OCI-LY1 (cell line): Measurements from ENCODE around the gene B4GALNT1.
"Not testable (repeated sequence)": the region's sequence is repeated elsewhere in the genome, so short reads cannot be mapped to it uniquely, and the experiment has no call there.

Source experiments
- H2AFZ ChIP-seq: fragments of 200-600 bp; sonication (generic), shearing (Covaris generic); 2 replicates; pipeline ENCODE4 v1.6.0; 2014; ENCODE audit warnings: antibody characterized with exemption, mild to moderate bottlenecking, low read length
- H3F3A ChIP-seq: fragments of 200-600 bp; sonication (generic), shearing (Covaris generic); 2 replicates; pipeline ENCODE4 v1.6.0; 2014; ENCODE audit warnings: mild to moderate bottlenecking, antibody characterized with exemption, low read length, moderate library complexity; ENCODE audit not compliant: insufficient read depth
- H3K27ac ChIP-seq: fragments of 200-600 bp; sonication (generic); 2 replicates; pipeline ENCODE4 v1.5.1; 2014; ENCODE audit warnings: low read length, mixed run types, mild to moderate bottlenecking, low read depth; ENCODE audit not compliant: poor library complexity, severe bottlenecking
- H3K27me3 ChIP-seq: fragments of 200-600 bp; sonication (generic); 2 replicates; pipeline ENCODE4 v1.6.0; 2014; ENCODE audit warnings: antibody characterized with exemption, mild to moderate bottlenecking, low read length, moderate library complexity; ENCODE audit not compliant: insufficient read depth
- H3K36me3 ChIP-seq: fragments of 200-600 bp; sonication (generic); 2 replicates; pipeline ENCODE4 v1.6.1; 2014; ENCODE audit warnings: mild to moderate bottlenecking, antibody characterized with exemption, low read length, moderate library complexity, mixed read lengths; ENCODE audit not compliant: insufficient read depth
- H3K4me1 ChIP-seq: fragments of 200-600 bp; sonication (generic); 2 replicates; pipeline ENCODE4 v1.5.1; 2014; ENCODE audit warnings: mild to moderate bottlenecking, low read length, moderate library complexity; ENCODE audit not compliant: insufficient read depth, severe bottlenecking
- H3K4me2 ChIP-seq: fragments of 200-600 bp; sonication (generic), shearing (Covaris generic); 2 replicates; pipeline ENCODE4 v1.6.1; 2014; ENCODE audit warnings: low read length
- H3K4me3 ChIP-seq: fragments of 200-600 bp; sonication (generic); 2 replicates; pipeline ENCODE4 v1.5.1; 2014; ENCODE audit warnings: low read length, low read depth, mild to moderate bottlenecking, mixed read lengths; ENCODE audit not compliant: poor library complexity, severe bottlenecking
- H3K79me2 ChIP-seq: fragments of 200-600 bp; shearing (Covaris generic); 2 replicates; pipeline ENCODE4 v1.6.1; 2016; ENCODE audit warnings: mixed run types, low read length, mixed read lengths; ENCODE audit not compliant: insufficient read depth
- H3K9ac ChIP-seq: fragments of 200-600 bp; sonication (generic), shearing (Covaris generic); 2 replicates; pipeline ENCODE4 v1.6.1; 2014; ENCODE audit warnings: mild to moderate bottlenecking, low read length, mixed read lengths
- H3K9me2 ChIP-seq: fragments of 200-600 bp; sonication (generic), shearing (Covaris generic); 2 replicates; pipeline ENCODE4 v1.6.1; 2014; ENCODE audit warnings: low read depth, mild to moderate bottlenecking, low read length, mixed read lengths
- H3K9me3 ChIP-seq: fragments of 200-600 bp; shearing (Covaris generic); 2 replicates; pipeline ENCODE4 v1.6.1; 2014; ENCODE audit warnings: low read length, mixed read lengths
- H4K20me1 ChIP-seq: fragments of 200-600 bp; sonication (generic), shearing (Covaris generic); 2 replicates; pipeline ENCODE4 v1.6.0; 2016; ENCODE audit warnings: mild to moderate bottlenecking, low read length; ENCODE audit not compliant: insufficient read depth
- CTCF ChIP-seq: fragments of 200-600 bp; sonication (generic), shearing (Covaris generic); IDR thresholded peaks from 2 replicates; pipeline ENCODE4 v1.5.1; 2017; ENCODE audit warnings: mild to moderate bottlenecking, antibody characterized with exemption, low read length, moderate library complexity, mixed read lengths
- EZH2 ChIP-seq: fragments of 200-600 bp; sonication (generic), shearing (Covaris generic); IDR thresholded peaks from 2 replicates; pipeline ENCODE4 v1.8.0; 2017; ENCODE audit warnings: borderline replicate concordance, mixed run types, mild to moderate bottlenecking, antibody characterized with exemption, low read length, moderate library complexity, mixed read lengths

The B4GALNT1 gene

GRCh38 chr12:57591782-57592325 lies 41.1 kb downstream of the B4GALNT1 start:
- Histone ChIP-seq H3K79me2 (0 out of 2 replicates have a peak, but pooled peaks cover 6% of the 10 kb centered on the region), H3K9me2 (no peaks in the 10 kb centered on the region), H3K4me2 (peak overlapping the region; percentile 98), H3K9ac (peak overlapping the region; percentile 87), H3K36me3 (peaks cover 4% of the 10 kb centered on the region; the same call in 1 of the 2 replicates), H4K20me1 (no peaks in the 10 kb centered on the region), H3K27ac (no peak overlapping the region), H3K27me3 (no peaks in the 10 kb centered on the region), H2AFZ (peak overlapping the region; percentile 19; the same call in 1 of the 2 replicates), H3K9me3 (no peaks in the 10 kb centered on the region), H3K4me3 (peak overlapping the region; percentile 95), H3F3A (no peaks in the 10 kb centered on the region), H3K4me1 (peaks cover 22% of the 10 kb centered on the region)
- TF ChIP-seq EZH2 (no peak), CTCF (no peak)

DNA sequence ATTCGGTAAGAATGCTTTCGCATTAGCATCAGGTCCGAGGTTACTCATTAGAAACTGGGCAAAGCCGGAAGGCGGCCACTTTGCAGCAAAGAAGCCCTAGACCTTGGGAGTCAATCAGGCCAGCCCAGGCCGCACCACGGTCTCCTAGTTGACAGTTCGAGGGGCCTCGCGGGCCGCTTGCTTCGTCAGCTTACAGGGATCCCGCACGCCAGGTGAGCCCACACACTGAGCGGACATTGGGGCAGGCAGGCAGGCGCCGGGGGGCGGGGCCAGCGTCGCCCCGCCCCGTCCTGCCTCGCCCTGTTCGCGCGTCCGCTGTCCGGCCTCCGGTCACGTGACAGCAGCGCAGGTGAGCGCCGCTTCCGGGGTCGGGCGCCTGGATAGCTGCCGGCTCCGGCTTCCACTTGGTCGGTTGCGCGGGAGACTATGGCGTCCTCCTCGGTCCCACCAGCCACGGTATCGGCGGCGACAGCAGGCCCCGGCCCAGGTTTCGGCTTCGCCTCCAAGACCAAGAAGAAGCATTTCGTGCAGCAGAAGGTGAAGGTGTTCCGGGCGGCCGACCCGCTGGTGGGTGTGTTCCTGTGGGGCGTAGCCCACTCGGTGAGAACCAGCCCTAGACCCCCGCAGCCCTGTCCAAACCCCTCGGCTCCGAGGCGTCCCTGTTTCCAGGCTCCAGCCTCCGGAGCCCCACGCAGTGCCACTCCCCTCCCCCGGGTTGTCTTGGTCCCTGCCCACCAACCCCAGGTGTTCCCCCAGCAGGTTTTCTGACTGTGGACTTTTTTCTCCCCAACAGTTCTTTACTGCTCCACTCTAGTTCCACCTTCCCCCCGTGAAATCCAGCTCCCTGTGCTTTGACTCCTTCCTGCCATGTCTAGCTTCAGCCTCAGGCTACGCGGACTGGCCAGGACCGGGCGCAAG lies 41.9 kb downstream of the B4GALNT1 start, which contains the start of gene PIP4K2C:
Gene PIP4K2C, plus strand, starts transcription at position 329 of the 918 bp plus-strand sequence. Its CDS starts 98 bp downstream, at position 427.
- Histone ChIP-seq H3K4me3 (peak within 1 kb of the TSS; percentile 95), H3K9me3 (no peaks in the 10 kb centered on the region), H2AFZ (peak within 1 kb of the TSS; percentile 61), H3K4me2 (peak within 1 kb of the TSS; percentile 98), H3K9me2 (no peaks in the 10 kb centered on the region), H3K27me3 (no peaks in the 10 kb centered on the region), H3K4me1 (peaks cover 22% of the 10 kb centered on the region), H3K9ac (peak within 1 kb of the TSS; percentile 87), H3K27ac (no peak within 1 kb of the TSS), H4K20me1 (no peaks in the 10 kb centered on the region), H3K79me2 (0 out of 2 replicates have a peak, but pooled peaks cover 6% of the 10 kb centered on the region), H3F3A (no peaks in the 10 kb centered on the region), H3K36me3 (peaks cover 4% of the 10 kb centered on the region; the same call in 1 of the 2 replicates)
- TF ChIP-seq EZH2 (no peak), CTCF (no peak)

- H3K79me2 ChIP-seq = 0 out of 2 replicates have a peak, but pooled peaks cover 6% of the 10 kb centered on the region
- no peaks in the 10 kb centered on the region for H3K9me2 ChIP-seq
- no peaks in the 10 kb centered on the region for H4K20me1 ChIP-seq
- H3K27me3 ChIP-seq = no peaks in the 10 kb centered on the region
- H3K4me1 ChIP-seq = peaks cover 22% of the 10 kb centered on the region
- peak overlapping the region; percentile 98 for H3K4me2 ChIP-seq
- no peaks in the 10 kb centered on the region for H3F3A ChIP-seq
- peak overlapping the region; percentile 87 for H3K9ac ChIP-seq
- no peak overlapping the region for H3K27ac ChIP-seq
- peak overlapping the region; percentile 61 for H2AFZ ChIP-seq
- TF ChIP-seq CTCF (no peak), EZH2 (no peak)
- H3K9me3 ChIP-seq = no peaks in the 10 kb centered on the region
- peak overlapping the region; percentile 95 for H3K4me3 ChIP-seq
- peaks cover 4% of the 10 kb centered on the region; the same call in 1 of the 2 replicates for H3K36me3 ChIP-seq
Measured at GRCh38 chr12:57590479-57590863, 42.5 kb downstream of the B4GALNT1 start.

DNA sequence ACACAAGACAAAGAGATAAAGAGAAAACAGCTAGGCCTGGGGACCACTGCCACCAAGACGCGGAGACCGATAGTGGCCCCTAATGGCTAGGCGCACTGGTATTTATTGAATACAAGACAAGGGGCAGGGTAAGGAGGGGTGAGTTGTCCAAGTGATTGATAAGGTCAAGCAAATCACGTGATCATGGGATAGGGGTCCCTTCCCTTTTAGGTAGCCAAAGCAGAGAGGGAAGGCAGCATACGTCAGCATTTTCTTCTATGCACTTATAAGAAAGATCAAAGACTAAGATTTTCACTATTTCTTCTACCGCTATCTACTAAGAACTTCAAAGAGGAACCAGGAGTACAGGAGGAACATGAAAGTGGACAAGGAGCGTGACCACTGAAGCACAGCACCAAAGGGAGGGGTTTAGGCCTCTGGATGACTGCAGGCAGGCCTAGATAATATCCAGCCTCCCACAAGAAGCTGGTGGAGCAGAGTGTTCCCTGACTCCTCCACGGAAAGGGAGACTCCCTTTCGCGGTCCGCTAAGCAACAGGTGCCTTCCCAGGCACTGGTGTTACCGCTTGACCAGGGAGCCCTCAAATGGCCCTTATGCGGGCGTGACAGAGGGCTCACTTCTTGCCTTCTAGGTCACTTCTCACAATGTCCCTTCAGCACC lies 43.9 kb downstream of the B4GALNT1 start:
- not testable (repeated sequence) for H3K27ac ChIP-seq, H3K4me3 ChIP-seq, H2AFZ ChIP-seq, H3K9me2 ChIP-seq, H3F3A ChIP-seq, H3K4me2 ChIP-seq, H3K9ac ChIP-seq, H3K79me2 ChIP-seq, H3K9me3 ChIP-seq, H3K36me3 ChIP-seq, H4K20me1 ChIP-seq, H3K27me3 ChIP-seq
- peaks cover 22% of the 10 kb centered on the region for H3K4me1 ChIP-seq
